Measurements from ENCODE around the gene EML4.

The EML4 gene

GRCh38 chr2:42227491-42227890, 58.3 kb downstream of the EML4 start:
- no peak for DNase-seq

- no peak for DNase-seq
Observed at GRCh38 chr2:42228101-42228500, 58.9 kb downstream of the EML4 start.

GRCh38 chr2:42229949-42230348, 60.8 kb downstream of the EML4 start:
- DNase-seq = no peak

- DNase-seq = no peak
Observed at GRCh38 chr2:42230891-42231290, 61.7 kb downstream of the EML4 start.

- no peak for DNase-seq
Observed at GRCh38 chr2:42232024-42232423, 62.9 kb downstream of the EML4 start.

- DNase-seq = no peak
Observed at GRCh38 chr2:42233976-42234441, 64.9 kb downstream of the EML4 start.

- no peak for DNase-seq
Observed at GRCh38 chr2:42236911-42237310, 67.8 kb downstream of the EML4 start.

GRCh38 chr2:42238644-42239288, 69.6 kb downstream of the EML4 start:
- no peak for DNase-seq

GRCh38 chr2:42239289-42239661, 70.1 kb downstream of the EML4 start:
- no peak for DNase-seq

- no peak for DNase-seq
Observed at GRCh38 chr2:42239811-42240210, 70.7 kb downstream of the EML4 start.

- no peak for DNase-seq
Observed at GRCh38 chr2:42241517-42241916, 72.4 kb downstream of the EML4 start.

- no peak for DNase-seq
Observed at GRCh38 chr2:42243297-42243696, 74.1 kb downstream of the EML4 start.

- no peak for DNase-seq
Observed at GRCh38 chr2:42244520-42244919, 75.4 kb downstream of the EML4 start.

GRCh38 chr2:42245396-42245795, 76.2 kb downstream of the EML4 start:
- no peak for DNase-seq

GRCh38 chr2:42246562-42246961, 77.4 kb downstream of the EML4 start:
- no peak for DNase-seq

- DNase-seq = no peak
Observed at GRCh38 chr2:42248846-42249245, 79.7 kb downstream of the EML4 start.

- DNase-seq = no peak
Observed at GRCh38 chr2:42249284-42249683, 80.1 kb downstream of the EML4 start.

GRCh38 chr2:42249887-42250286, 80.7 kb downstream of the EML4 start:
- DNase-seq = peak; percentile 46

- DNase-seq = no peak
Observed at GRCh38 chr2:42250925-42251324, 81.8 kb downstream of the EML4 start.

GRCh38 chr2:42252464-42252863, 83.3 kb downstream of the EML4 start:
- no peak for DNase-seq

- no peak for DNase-seq
Observed at GRCh38 chr2:42254186-42254895, 85.2 kb downstream of the EML4 start.

GRCh38 chr2:42256505-42256904, 87.4 kb downstream of the EML4 start:
- DNase-seq = no peak

- no peak for DNase-seq
Observed at GRCh38 chr2:42261518-42262195, 92.5 kb downstream of the EML4 start.

- DNase-seq = no peak
Observed at GRCh38 chr2:42266236-42266635, 97.1 kb downstream of the EML4 start.
